ENCODE results near the gene GRAMD2A. TPM values are rescaled to one million over a fixed set of nuclear protein-coding genes. Genes with fewer than 3 reads are reported as not detected.

Gene GRAMD2A
- total and polyA plus RNA-seq, 10 of the 15 experiments (the other 5 are each of a cell fraction or from before 2014, with no cell fraction given), result 0.02 to 0.35 TPM; not detected in 8

GRCh38 chr15:72202801-72203506, 5.4 kb upstream of the GRAMD2A start:
- H3K36me3 ChIP-seq (ENCODE audit: control insufficient read depth in 2 of 2, insufficient read depth in 2 of 2, low read length in 1 of 2), result peaks cover 79 to 81% of the 10 kb centered on the region in 2 experiments
- H3K4me3 ChIP-seq, result no peak overlapping the region
- intact Hi-C loops (cut with micrococcal nuclease; ENCODE audit: unreplicated experiment) (no loop called here), in situ Hi-C loops (cut with MboI) (no loop called here)
- H2AFZ ChIP-seq (ENCODE audit: control insufficient read depth, low read depth, low read length), result no peak overlapping the region
- POLR2A ChIA-PET, result no interaction called here
- TF ChIP-seq TCF12 (IDR thresholded peaks at IDR 0.05; ENCODE audit: low read depth, low read length), result no peak
- TF ChIP-seq KDM1A (IDR thresholded peaks at IDR 0.05; ENCODE audit: borderline replicate concordance), result no peak
- TF ChIP-seq TARDBP (IDR thresholded peaks at IDR 0.05; ENCODE audit: borderline replicate concordance), result no peak
- no peak for TF ChIP-seq BMI1 (IDR thresholded peaks at IDR 0.05; ENCODE audit: borderline replicate concordance)
- no peak for TF ChIP-seq ZNF24 (IDR thresholded peaks at IDR 0.05)
- no peak for TF ChIP-seq USF2 (IDR thresholded peaks at IDR 0.05; ENCODE audit: borderline replicate concordance, low read depth, low read length)
- TF ChIP-seq ASH2L (IDR thresholded peaks at IDR 0.05; ENCODE audit: borderline replicate concordance, low read depth), result no peak
- no peak for TF ChIP-seq ZNF217 (IDR thresholded peaks at IDR 0.05)
- no peak; the same call in 1 of the 2 replicates for TF ChIP-seq POLR2AphosphoS2 (IDR thresholded peaks at IDR 0.05; ENCODE audit: low read depth, low read length)
- TF ChIP-seq, protein P1, sequence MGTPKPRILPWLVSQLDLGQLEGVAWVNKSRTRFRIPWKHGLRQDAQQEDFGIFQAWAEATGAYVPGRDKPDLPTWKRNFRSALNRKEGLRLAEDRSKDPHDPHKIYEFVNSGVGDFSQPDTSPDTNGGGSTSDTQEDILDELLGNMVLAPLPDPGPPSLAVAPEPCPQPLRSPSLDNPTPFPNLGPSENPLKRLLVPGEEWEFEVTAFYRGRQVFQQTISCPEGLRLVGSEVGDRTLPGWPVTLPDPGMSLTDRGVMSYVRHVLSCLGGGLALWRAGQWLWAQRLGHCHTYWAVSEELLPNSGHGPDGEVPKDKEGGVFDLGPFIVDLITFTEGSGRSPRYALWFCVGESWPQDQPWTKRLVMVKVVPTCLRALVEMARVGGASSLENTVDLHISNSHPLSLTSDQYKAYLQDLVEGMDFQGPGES (IDR thresholded peaks at IDR 0.05), result no peak
- TF ChIP-seq WRNIP1 (IDR thresholded peaks at IDR 0.05; ENCODE audit: borderline replicate concordance, low read depth, low read length), result no peak
- TF ChIP-seq KLF5 (IDR thresholded peaks at IDR 0.05; ENCODE audit: partially characterized antibody), result no peak
- TF ChIP-seq PML (IDR thresholded peaks at IDR 0.05; ENCODE audit: low read length), result no peak
- TF ChIP-seq NFIC (IDR thresholded peaks at IDR 0.05; ENCODE audit: low read depth, low read length), result no peak
- no peak for TF ChIP-seq E2F8 (IDR thresholded peaks at IDR 0.05; ENCODE audit: low read depth, partially characterized antibody)
- TF ChIP-seq BACH1 (IDR thresholded peaks at IDR 0.05; ENCODE audit: borderline replicate concordance), result no peak
- TF ChIP-seq, protein P2, sequence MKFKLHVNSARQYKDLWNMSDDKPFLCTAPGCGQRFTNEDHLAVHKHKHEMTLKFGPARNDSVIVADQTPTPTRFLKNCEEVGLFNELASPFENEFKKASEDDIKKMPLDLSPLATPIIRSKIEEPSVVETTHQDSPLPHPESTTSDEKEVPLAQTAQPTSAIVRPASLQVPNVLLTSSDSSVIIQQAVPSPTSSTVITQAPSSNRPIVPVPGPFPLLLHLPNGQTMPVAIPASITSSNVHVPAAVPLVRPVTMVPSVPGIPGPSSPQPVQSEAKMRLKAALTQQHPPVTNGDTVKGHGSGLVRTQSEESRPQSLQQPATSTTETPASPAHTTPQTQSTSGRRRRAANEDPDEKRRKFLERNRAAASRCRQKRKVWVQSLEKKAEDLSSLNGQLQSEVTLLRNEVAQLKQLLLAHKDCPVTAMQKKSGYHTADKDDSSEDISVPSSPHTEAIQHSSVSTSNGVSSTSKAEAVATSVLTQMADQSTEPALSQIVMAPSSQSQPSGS (IDR thresholded peaks at IDR 0.05; ENCODE audit: low read length), result no peak
- no peak for TF ChIP-seq EGR1 (IDR thresholded peaks at IDR 0.05; ENCODE audit: borderline replicate concordance in 1 of 2, low read depth in 2 of 2, low read length in 2 of 2)
- DNase-seq (ENCODE audit: low read depth, low spot score), result no peak
- CTCF ChIA-PET, result no interaction called here
- H3K4me2 ChIP-seq (ENCODE audit: control insufficient read depth, insufficient read depth), result no peak overlapping the region
- no peaks in the 10 kb centered on the region for H3K9me3 ChIP-seq (replicated peaks; ENCODE audit: control insufficient read depth, insufficient read depth, low read length)
- SMC1A ChIA-PET (ENCODE audit: uncharacterized antibody, unreplicated experiment), result interaction anchor here (1.1 to 3.7 kb wide), 2 partner anchors 24 to 36 kb away, joined by 3 to 16 read pairs; no protein-coding TSS in a partner anchor
- H3K27me3 ChIP-seq (replicated peaks in 1 of 2; ENCODE audit: control insufficient read depth in 2 of 2, insufficient read depth in 2 of 2, low read length in 1 of 2), result no peaks in the 10 kb centered on the region
- ATAC-seq, result no peak
- no peaks in the 10 kb centered on the region for H3K79me2 ChIP-seq (ENCODE audit: control insufficient read depth, insufficient read depth, low read length)
- RAD21 ChIA-PET (ENCODE audit: unreplicated experiment), result interaction anchor here (1.0 kb wide), 1 partner anchor 24 kb away, joined by 4 read pairs; no protein-coding TSS in a partner anchor
- H4K20me1 ChIP-seq (ENCODE audit: control insufficient read depth, insufficient read depth), result peaks cover 22% of the 10 kb centered on the region
- no peaks in the 10 kb centered on the region for H3K4me1 ChIP-seq (ENCODE audit: control insufficient read depth, insufficient read depth, low read length)
- WGBS (ENCODE audit: insufficient coverage, insufficient replicate concordance, low lambda C conversion rate, missing lambda C conversion rate), result 73% methylated on average over 8 of the region's 8 CpGs
- H3K27ac ChIP-seq (ENCODE audit: control insufficient read depth, insufficient read depth), result no peak overlapping the region
- FAIRE-seq, result no peak
- H3K9ac ChIP-seq (ENCODE audit: control insufficient read depth, insufficient read depth, low read length), result no peak overlapping the region
- BruUV-seq (replicated peaks), result no TSS peak
